GM21529 (cell line): ENCODE data around the gene CDH6.

ENCODE experiments used
- ATAC-seq: cut with Tn5 transposase; IDR thresholded peaks from one replicate; pipeline ENCODE4 v1.9.1; 2021; ENCODE audit not compliant: unreplicated experiment

Gene CDH6

GRCh38 chr5:31193591-31194467 lies at the start of gene CDH6:
Gene CDH6, plus strand, starts transcription at chr5:31193686. Its CDS starts 73,788 bp downstream, at chr5:31267474.
- ATAC-seq = no peak

GRCh38 chr5:31144364-31144763 lies 49.1 kb upstream of the CDH6 start:
- no peak for ATAC-seq

- ATAC-seq = no peak
Observed at GRCh38 chr5:31148959-31149475, 44.5 kb upstream of the CDH6 start.

GRCh38 chr5:31153521-31153920 lies 40.0 kb upstream of the CDH6 start:
- ATAC-seq = no peak

- no peak for ATAC-seq
Observed at GRCh38 chr5:31156631-31157160, 36.8 kb upstream of the CDH6 start.

- ATAC-seq = no peak
Observed at GRCh38 chr5:31157720-31158119, 35.8 kb upstream of the CDH6 start.

GRCh38 chr5:31158686-31159085 lies 34.8 kb upstream of the CDH6 start:
- ATAC-seq = no peak

- no peak for ATAC-seq
Observed at GRCh38 chr5:31161781-31162181, 31.7 kb upstream of the CDH6 start.

GRCh38 chr5:31165729-31166128 lies 27.8 kb upstream of the CDH6 start:
- ATAC-seq = no peak

- ATAC-seq = no peak
Observed at GRCh38 chr5:31169379-31169778, 24.1 kb upstream of the CDH6 start.

- no peak for ATAC-seq
Observed at GRCh38 chr5:31172881-31173280, 20.6 kb upstream of the CDH6 start.

GRCh38 chr5:31173614-31174013 lies 19.9 kb upstream of the CDH6 start:
- ATAC-seq = no peak

GRCh38 chr5:31181376-31181987 lies 12.0 kb upstream of the CDH6 start:
- no peak for ATAC-seq

- no peak for ATAC-seq
Observed at GRCh38 chr5:31182136-31182535, 11.3 kb upstream of the CDH6 start.

- no peak for ATAC-seq
Observed at GRCh38 chr5:31185951-31186350, 7.5 kb upstream of the CDH6 start.

- no peak for ATAC-seq
Observed at GRCh38 chr5:31186672-31187267, 6.7 kb upstream of the CDH6 start.

GRCh38 chr5:31187591-31187990 lies 5.9 kb upstream of the CDH6 start:
- ATAC-seq = no peak

- no peak for ATAC-seq
Observed at GRCh38 chr5:31192442-31192841, 1.0 kb upstream of the CDH6 start.

GRCh38 chr5:31193116-31193515 lies 370 bp upstream of the CDH6 start:
- ATAC-seq = no peak

- ATAC-seq = no peak
Observed at GRCh38 chr5:31194468-31194813, 955 bp downstream of the CDH6 start.

GRCh38 chr5:31194892-31195555 lies 1.5 kb downstream of the CDH6 start:
- no peak for ATAC-seq
